HepG2 (cell line): ENCODE data around the gene MEPCE. TPM values are rescaled to one million over a fixed set of nuclear protein-coding genes. Genes with fewer than 3 reads are reported as not detected.
A peak's percentile ranks its signal among the peaks of the same experiment; 100 is the strongest.

ENCODE experiments used
- ATAC-seq: fragments of 200-7000 bp; cut with Tn5 transposase; 3 replicates; pipeline ENCODE4 v1.9.1; 2020; ENCODE audit warnings: mild to moderate bottlenecking, moderate library complexity
- BruUV-seq: library from RNA; stranded (reverse); fragments of 400-500 nt; replicated peaks from 2 replicates; lab custom pipeline; 2021; lab: Mats Ljungman, UMichigan
- CTCF ChIA-PET: fragments of 300-600 bp; formaldehyde crosslinking; extraction: SDS; loops from one replicate; lab custom pipeline; 2021; ENCODE audit warnings: low total read pairs, inconsistent platforms, low intra/inter-chr PET ratio; lab: Yijun Ruan, JAX
- POLR2A ChIA-PET: fragments of 350-600 bp; sonication (Branson Sonifier 250); formaldehyde crosslinking; loops from one replicate; lab custom pipeline; 2020; ENCODE audit warnings: antibody characterized with exemption, inconsistent platforms; lab: Yijun Ruan, JAX
- DNase-seq: peaks from one replicate; pipeline ENCODE4 v3.0.0-alpha.2; 2015; ENCODE audit warnings: low spot score
- FAIRE-seq: peaks from 3 replicates; lab custom pipeline; 2011; peaks lifted over from hg19 to GRCh38; lab: Jason Lieb, UNC
- H2AFZ ChIP-seq: one replicate; pipeline ENCODE4 v1.6.1; 2011; ENCODE audit warnings: low read length, inconsistent platforms
- H3K27ac ChIP-seq: fragments of 300-600 bp; 3 replicates; pipeline ENCODE4 v1.8.0; 2011; ENCODE audit warnings: mixed run types, mild to moderate bottlenecking, mixed read lengths, low read length, inconsistent platforms; ENCODE audit not compliant: insufficient read depth; ENCODE audit errors: extremely low read length
- H3K27me3 ChIP-seq, 2 experiments: fragments of 200-600 bp in 1 of 2; 2 replicates in 1 of 2; 3 replicates in 1 of 2; pipeline versions ENCODE4 v1.6.0 to v1.8.0; 2011; ENCODE audit warnings: low read length in 2 of 2, mild to moderate bottlenecking in 2 of 2, moderate library complexity in 2 of 2, inconsistent platforms in 1 of 2; ENCODE audit not compliant: insufficient read depth in 2 of 2, control insufficient read depth in 1 of 2
- H3K36me3 ChIP-seq, 2 experiments: fragments of 200-600 bp in 1 of 2; replicated peaks in 1 of 2; 2 replicates in 1 of 2; 3 replicates in 1 of 2; pipeline versions ENCODE4 v1.5.1 to v1.8.0; 2011; ENCODE audit warnings: low read length in 2 of 2, inconsistent platforms in 1 of 2; ENCODE audit not compliant: insufficient read depth in 2 of 2, control insufficient read depth in 1 of 2
- H3K4me1 ChIP-seq: 2 replicates; pipeline ENCODE4 v1.5.1; 2012; ENCODE audit warnings: low read length, inconsistent platforms; ENCODE audit not compliant: insufficient read depth
- H3K4me2 ChIP-seq: 2 replicates; pipeline ENCODE4 v1.6.0; 2011; ENCODE audit warnings: low read depth, low read length, inconsistent platforms
- H3K4me3 ChIP-seq, 3 experiments: fragments of 200-600 bp in 1 of 3; sonication (generic), shearing (Covaris generic) in 1 of 3; replicated peaks in 1 of 3; 2 replicates each; pipeline ENCODE4 v1.5.1; 2011 to 2016; ENCODE audit warnings: low read length in 3 of 3, inconsistent platforms in 2 of 3, low read depth in 2 of 3, mild to moderate bottlenecking in 2 of 3, control low read depth in 1 of 3, mixed read lengths in 1 of 3; ENCODE audit not compliant: insufficient read depth in 1 of 3
- H3K79me2 ChIP-seq: one replicate; pipeline ENCODE4 v1.6.1; 2011; ENCODE audit warnings: low read length, inconsistent platforms; ENCODE audit not compliant: insufficient read depth
- H3K9ac ChIP-seq: 2 replicates; pipeline ENCODE4 v1.6.0; 2011; ENCODE audit warnings: mild to moderate bottlenecking, low read depth, low read length, inconsistent platforms; ENCODE audit not compliant: insufficient read depth
- H3K9me3 ChIP-seq: 2 replicates; pipeline ENCODE4 v1.5.1; 2012; ENCODE audit warnings: mild to moderate bottlenecking, low read length
- H4K20me1 ChIP-seq: 2 replicates; pipeline ENCODE4 v1.6.0; 2011; ENCODE audit warnings: inconsistent platforms, mild to moderate bottlenecking, low read length, moderate library complexity; ENCODE audit not compliant: insufficient read depth
- FOXJ3 ChIP-seq: sonication (generic); formaldehyde crosslinking; IDR thresholded peaks from 2 replicates; pipeline ENCODE4 v1.4.0; 2020; ENCODE audit warnings: missing genetic modification reagents, mild to moderate bottlenecking, borderline replicate concordance
- ZNF343 ChIP-seq: sonication (generic); formaldehyde crosslinking; IDR thresholded peaks from 2 replicates; pipeline ENCODE4 v1.4.0; 2020; ENCODE audit warnings: mild to moderate bottlenecking, missing genetic modification reagents
- ZNF510 ChIP-seq: sonication (generic); formaldehyde crosslinking; IDR thresholded peaks from 2 replicates; pipeline ENCODE4 v1.4.0; 2020; ENCODE audit warnings: low read depth, mild to moderate bottlenecking, missing genetic modification reagents
- ZNF567 ChIP-seq: sonication (generic); formaldehyde crosslinking; IDR thresholded peaks from 2 replicates; pipeline ENCODE4 v1.8.1; 2023; ENCODE audit warnings: mild to moderate bottlenecking, missing genetic modification reagents, borderline replicate concordance
- WGBS: methylation state at CpG from one replicate; pipeline ENCODE4 v1.1.6; 2017; ENCODE audit warnings: low lambda C conversion rate; 5-methylcytosine and 5-hydroxymethylcytosine counted together
- in situ Hi-C: cut with HindIII; loops from 2 replicates; pipeline ENCODE4 v1.10.0; 2017; ENCODE audit warnings: low pct_unique_long_range_greater_than_20kb; ENCODE audit not compliant: extremely low pct_ligation_motif_present
- intact Hi-C: fragments of 100-400 bp; cut with micrococcal nuclease; formaldehyde crosslinking; loops from one replicate; pipeline ENCODE4 v1.10.0; 2022; ENCODE audit not compliant: unreplicated experiment
- polyA plus RNA-seq, 8 experiments: library from polyadenylated mRNA; depleted of rRNA in 3 of 8; stranded (reverse) in 7 of 8; unstranded in 1 of 8; fragments of >200 nt; fragmentation: Illumina TruSeq in 4 of 8; extraction: Trizol in 4 of 8; gene quantifications; 2 replicates each; pipeline versions ENCODE4 v1.2.1 to v1.2.3, GENCODE V29; 2011 to 2016; ENCODE audit warnings: low read depth in 4 of 8, missing spikeins in 1 of 8, mixed read lengths in 1 of 8; ENCODE audit not compliant: insufficient read depth in 1 of 8
- total RNA-seq, 5 experiments: library from RNA; depleted of rRNA; stranded (reverse); fragments of >200 nt; fragmentation: Illumina TruSeq; extraction: Trizol; gene quantifications; 2 replicates each; pipeline ENCODE4 v1.2.3, GENCODE V29; 2016; ENCODE audit warnings: low read depth in 1 of 5
- TF ChIP-seq, protein P1 (sequence below), 2 experiments: sonication (generic) in 1 of 2; formaldehyde crosslinking in 1 of 2; IDR thresholded peaks; 2 replicates each; pipeline versions ENCODE4 v1.4.0 to v1.6.1; 2018 to 2020; ENCODE audit warnings: missing genetic modification reagents in 2 of 2, borderline replicate concordance in 1 of 2, low read depth in 1 of 2, mild to moderate bottlenecking in 1 of 2, missing biosample characterization in 1 of 2
- TF ChIP-seq, protein P2 (sequence below): sonication (generic); formaldehyde crosslinking; IDR thresholded peaks from 2 replicates; pipeline ENCODE4 v1.4.0; 2020; ENCODE audit warnings: mild to moderate bottlenecking, missing genetic modification reagents
- TF ChIP-seq, protein P3 (sequence below): IDR thresholded peaks from 2 replicates; pipeline ENCODE4 v1.6.1; 2018; ENCODE audit warnings: missing genetic modification reagents, mild to moderate bottlenecking, missing compliant biosample characterization

MEPCE gene
- total and polyA plus RNA-seq, 2 of the 13 experiments (the other 11 are each of a cell fraction or from before 2014, with no cell fraction given) = 12.3 to 26.0 TPM

DNA sequence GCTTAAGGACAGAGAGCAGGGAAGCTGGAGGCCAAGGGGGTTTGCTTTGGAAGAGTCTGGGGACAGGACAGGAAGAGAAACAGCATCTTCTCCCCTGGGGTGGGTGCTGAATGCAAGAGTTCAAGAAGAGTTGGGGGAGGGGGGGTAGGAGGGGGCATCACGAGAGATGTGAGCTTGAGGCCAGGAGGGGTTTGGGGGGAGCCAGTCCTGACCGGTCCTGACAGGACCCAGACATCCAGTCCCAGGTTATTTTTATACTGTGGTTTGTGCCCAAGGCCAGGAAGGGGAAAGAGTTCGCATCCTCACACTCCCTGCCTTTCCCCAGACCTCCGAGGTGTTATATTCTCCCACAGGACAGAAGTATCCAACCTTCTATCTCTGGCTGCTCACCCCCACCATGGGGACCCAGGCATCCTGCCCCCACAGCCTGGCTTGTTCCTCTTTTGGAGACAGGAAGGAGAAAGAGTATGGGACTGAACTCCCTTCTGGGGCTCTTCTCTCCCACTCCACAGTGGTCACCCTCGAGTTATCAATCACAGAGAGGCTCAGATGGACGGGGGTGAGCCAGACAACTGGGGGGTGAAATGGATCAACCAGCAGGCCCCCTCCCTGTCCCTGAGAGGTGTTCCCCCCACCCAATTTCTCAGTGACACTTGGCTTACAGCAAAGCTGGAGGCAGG, 46.6 kb downstream of the MEPCE start:
- Histone ChIP-seq H3K4me2 (no peak overlapping the region; the same call in 1 of the 2 replicates), H3K4me3 (peak overlapping the region in 1 of 3 experiments; percentile 4; a peak in 1 of 6 replicates), H3K27me3 (0 out of 5 replicates have a peak, but pooled peaks cover 0 to under 1% of the 10 kb centered on the region in 2 experiments), H4K20me1 (no peaks in the 10 kb centered on the region), H3K27ac (no peak overlapping the region), H3K4me1 (peaks cover 14% of the 10 kb centered on the region), H3K36me3 (peaks cover 4 to 8% of the 10 kb centered on the region in 2 experiments; a peak in 4 of 5 replicates), H3K9me3 (no peaks in the 10 kb centered on the region), H3K9ac (no peak overlapping the region), H2AFZ (no peak overlapping the region), H3K79me2 (peaks cover 1% of the 10 kb centered on the region)
- TF ChIP-seq, protein P1, sequence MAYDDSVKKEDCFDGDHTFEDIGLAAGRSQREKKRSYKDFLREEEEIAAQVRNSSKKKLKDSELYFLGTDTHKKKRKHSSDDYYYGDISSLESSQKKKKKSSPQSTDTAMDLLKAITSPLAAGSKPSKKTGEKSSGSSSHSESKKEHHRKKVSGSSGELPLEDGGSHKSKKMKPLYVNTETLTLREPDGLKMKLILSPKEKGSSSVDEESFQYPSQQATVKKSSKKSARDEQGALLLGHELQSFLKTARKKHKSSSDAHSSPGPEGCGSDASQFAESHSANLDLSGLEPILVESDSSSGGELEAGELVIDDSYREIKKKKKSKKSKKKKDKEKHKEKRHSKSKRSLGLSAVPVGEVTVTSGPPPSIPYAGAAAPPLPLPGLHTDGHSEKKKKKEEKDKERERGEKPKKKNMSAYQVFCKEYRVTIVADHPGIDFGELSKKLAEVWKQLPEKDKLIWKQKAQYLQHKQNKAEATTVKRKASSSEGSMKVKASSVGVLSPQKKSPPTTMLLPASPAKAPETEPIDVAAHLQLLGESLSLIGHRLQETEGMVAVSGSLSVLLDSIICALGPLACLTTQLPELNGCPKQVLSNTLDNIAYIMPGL (CRISPR knock-in tag; IDR thresholded peaks at IDR 0.05; ENCODE audit: borderline replicate concordance in 1 of 2, low read depth in 1 of 2) = no peak
- TF ChIP-seq ZNF567 (no peak), FOXJ3 (CRISPR knock-in tag) (no peak), ZNF343 (CRISPR knock-in tag) (no peak), ZNF510 (CRISPR knock-in tag) (no peak)
- TF ChIP-seq, protein P2, sequence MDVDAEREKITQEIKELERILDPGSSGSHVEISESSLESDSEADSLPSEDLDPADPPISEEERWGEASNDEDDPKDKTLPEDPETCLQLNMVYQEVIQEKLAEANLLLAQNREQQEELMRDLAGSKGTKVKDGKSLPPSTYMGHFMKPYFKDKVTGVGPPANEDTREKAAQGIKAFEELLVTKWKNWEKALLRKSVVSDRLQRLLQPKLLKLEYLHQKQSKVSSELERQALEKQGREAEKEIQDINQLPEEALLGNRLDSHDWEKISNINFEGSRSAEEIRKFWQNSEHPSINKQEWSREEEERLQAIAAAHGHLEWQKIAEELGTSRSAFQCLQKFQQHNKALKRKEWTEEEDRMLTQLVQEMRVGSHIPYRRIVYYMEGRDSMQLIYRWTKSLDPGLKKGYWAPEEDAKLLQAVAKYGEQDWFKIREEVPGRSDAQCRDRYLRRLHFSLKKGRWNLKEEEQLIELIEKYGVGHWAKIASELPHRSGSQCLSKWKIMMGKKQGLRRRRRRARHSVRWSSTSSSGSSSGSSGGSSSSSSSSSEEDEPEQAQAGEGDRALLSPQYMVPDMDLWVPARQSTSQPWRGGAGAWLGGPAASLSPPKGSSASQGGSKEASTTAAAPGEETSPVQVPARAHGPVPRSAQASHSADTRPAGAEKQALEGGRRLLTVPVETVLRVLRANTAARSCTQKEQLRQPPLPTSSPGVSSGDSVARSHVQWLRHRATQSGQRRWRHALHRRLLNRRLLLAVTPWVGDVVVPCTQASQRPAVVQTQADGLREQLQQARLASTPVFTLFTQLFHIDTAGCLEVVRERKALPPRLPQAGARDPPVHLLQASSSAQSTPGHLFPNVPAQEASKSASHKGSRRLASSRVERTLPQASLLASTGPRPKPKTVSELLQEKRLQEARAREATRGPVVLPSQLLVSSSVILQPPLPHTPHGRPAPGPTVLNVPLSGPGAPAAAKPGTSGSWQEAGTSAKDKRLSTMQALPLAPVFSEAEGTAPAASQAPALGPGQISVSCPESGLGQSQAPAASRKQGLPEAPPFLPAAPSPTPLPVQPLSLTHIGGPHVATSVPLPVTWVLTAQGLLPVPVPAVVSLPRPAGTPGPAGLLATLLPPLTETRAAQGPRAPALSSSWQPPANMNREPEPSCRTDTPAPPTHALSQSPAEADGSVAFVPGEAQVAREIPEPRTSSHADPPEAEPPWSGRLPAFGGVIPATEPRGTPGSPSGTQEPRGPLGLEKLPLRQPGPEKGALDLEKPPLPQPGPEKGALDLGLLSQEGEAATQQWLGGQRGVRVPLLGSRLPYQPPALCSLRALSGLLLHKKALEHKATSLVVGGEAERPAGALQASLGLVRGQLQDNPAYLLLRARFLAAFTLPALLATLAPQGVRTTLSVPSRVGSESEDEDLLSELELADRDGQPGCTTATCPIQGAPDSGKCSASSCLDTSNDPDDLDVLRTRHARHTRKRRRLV = no peak
- TF ChIP-seq, protein P3, sequence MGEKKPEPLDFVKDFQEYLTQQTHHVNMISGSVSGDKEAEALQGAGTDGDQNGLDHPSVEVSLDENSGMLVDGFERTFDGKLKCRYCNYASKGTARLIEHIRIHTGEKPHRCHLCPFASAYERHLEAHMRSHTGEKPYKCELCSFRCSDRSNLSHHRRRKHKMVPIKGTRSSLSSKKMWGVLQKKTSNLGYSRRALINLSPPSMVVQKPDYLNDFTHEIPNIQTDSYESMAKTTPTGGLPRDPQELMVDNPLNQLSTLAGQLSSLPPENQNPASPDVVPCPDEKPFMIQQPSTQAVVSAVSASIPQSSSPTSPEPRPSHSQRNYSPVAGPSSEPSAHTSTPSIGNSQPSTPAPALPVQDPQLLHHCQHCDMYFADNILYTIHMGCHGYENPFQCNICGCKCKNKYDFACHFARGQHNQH (CRISPR knock-in tag) = no peak
- DNase-seq (no peak), FAIRE-seq (no peak), ATAC-seq (no peak)
- WGBS = 75% methylated on average over 6 of the region's 6 CpGs
- intact Hi-C loops = no loop called here
- BruUV-seq = no TSS peak
- CTCF ChIA-PET = no interaction called here
- POLR2A ChIA-PET = no interaction called here
- in situ Hi-C loops = no loop called here
